Gastroesophageal sphincter (tissue), 4 donors: Measurements from ENCODE around the gene KCNJ11. TPM values are rescaled to one million over a fixed set of nuclear protein-coding genes. Genes with fewer than 3 reads are reported as not detected.

Source experiments
- ATAC-seq: fragments of 150-250 bp; one replicate; pipeline ENCODE4 v1.9.1; 2016; ENCODE audit warnings: mild to moderate bottlenecking, moderate library complexity
- H3K27ac ChIP-seq, 4 donors: fragments of 200-600 bp; sonication (generic) in 3 of 4; 1 replicate in 3 of 4; 2 replicates in 1 of 4; pipeline ENCODE4 v1.5.1; 2016 to 2019
- H3K27me3 ChIP-seq: fragments of 200-600 bp; sonication (generic); one replicate; pipeline ENCODE4 v1.5.1; 2019
- H3K36me3 ChIP-seq, 2 donors: fragments of 200-600 bp; sonication (generic); one replicate each; pipeline ENCODE4 v1.5.1; 2019; ENCODE audit warnings: control low read depth in 1 of 2
- H3K4me1 ChIP-seq, 3 donors: fragments of 200-600 bp; sonication (generic); 1 replicate in 2 of 3; 2 replicates in 1 of 3; pipeline ENCODE4 v1.5.1; 2016 to 2019; ENCODE audit warnings: control low read depth in 2 of 3
- H3K4me3 ChIP-seq, 2 donors: fragments of 200-600 bp; sonication (generic); one replicate each; pipeline ENCODE4 v1.5.1; 2019; ENCODE audit warnings: mild to moderate bottlenecking in 1 of 2, moderate library complexity in 1 of 2
- H3K9me3 ChIP-seq, 3 donors: fragments of 200-600 bp; sonication (generic); one replicate each; pipeline ENCODE4 v1.5.1; 2017 to 2019; ENCODE audit warnings: control low read depth in 2 of 3
- CTCF ChIP-seq, 4 experiments: fragments of 200-600 bp in 2 of 4; fragments of 450-650 bp in 2 of 4; sonication (generic) in 1 of 4; IDR thresholded peaks; one replicate each; pipeline ENCODE4 v1.5.1; 2017 to 2019; ENCODE audit warnings: antibody characterized with exemption in 4 of 4, mild to moderate bottlenecking in 2 of 4, moderate library complexity in 2 of 4
- EP300 ChIP-seq: sonication (generic); formaldehyde crosslinking; IDR thresholded peaks from one replicate; pipeline ENCODE4 v1.6.1; 2017; ENCODE audit warnings: antibody characterized with exemption, mild to moderate bottlenecking
- POLR2A ChIP-seq, 2 donors: fragments of 450-650 bp; IDR thresholded peaks; one replicate each; pipeline ENCODE4 v1.6.1; 2017; ENCODE audit warnings: antibody characterized with exemption in 2 of 2, mild to moderate bottlenecking in 2 of 2, moderate library complexity in 1 of 2
- POLR2AphosphoS5 ChIP-seq: sonication (generic); formaldehyde crosslinking; IDR thresholded peaks from one replicate; pipeline ENCODE4 v1.6.1; 2017; ENCODE audit warnings: antibody characterized with exemption
- WGBS, 2 donors: methylation state at CpG; one replicate each; pipeline ENCODE4 v1.1.5; 2018; ENCODE audit warnings: low coverage in 1 of 2; 5-methylcytosine and 5-hydroxymethylcytosine counted together
- total RNA-seq, 4 donors: library from RNA; depleted of rRNA; stranded (reverse); fragments of >200 nt; gene quantifications; one replicate each; pipeline ENCODE4 v1.1.0, GENCODE V29; 2016

The KCNJ11 gene
- total RNA-seq, 4 donors from 2014 or later, result 0.67 to 4.0 (median 2.8) TPM

GRCh38 chr11:17395978-17396377 lies 7.5 kb upstream of the KCNJ11 start:
- no peak overlapping the region for H3K4me3 ChIP-seq
- no peaks in the 10 kb centered on the region for H3K36me3 ChIP-seq
- no peaks in the 10 kb centered on the region for H3K9me3 ChIP-seq
- H3K4me1 ChIP-seq, result no peaks in the 10 kb centered on the region
- no peaks in the 10 kb centered on the region for H3K27me3 ChIP-seq
- WGBS, 2 donors, result 80% methylated on average over 1 of the region's 6 CpGs; no CpG with 5 or more reads in 1 of the 2 donors
- TF ChIP-seq POLR2AphosphoS5 (no peak), CTCF (IDR thresholded peaks at IDR 0.05) (no peak), EP300 (no peak), POLR2A (IDR thresholded peaks at IDR 0.05) (no peak)
- ATAC-seq, result no peak
- no peak overlapping the region for H3K27ac ChIP-seq

- H3K4me1 ChIP-seq, result no peaks in the 10 kb centered on the region
- ATAC-seq, result no peak
- TF ChIP-seq CTCF (IDR thresholded peaks at IDR 0.05) (no peak), POLR2A (IDR thresholded peaks at IDR 0.05) (no peak), POLR2AphosphoS5 (no peak), EP300 (no peak)
- H3K9me3 ChIP-seq, result no peaks in the 10 kb centered on the region
- 92% methylated on average over 2 of the region's 20 CpGs; no CpG with 5 or more reads in 1 of the 2 donors for WGBS, 2 donors
- H3K4me3 ChIP-seq, result no peak overlapping the region
- H3K27me3 ChIP-seq, result no peaks in the 10 kb centered on the region
- no peak overlapping the region for H3K27ac ChIP-seq
- H3K36me3 ChIP-seq, result no peaks in the 10 kb centered on the region
Measured at GRCh38 chr11:17395554-17395961, 7.1 kb upstream of the KCNJ11 start.

GRCh38 chr11:17394743-17395390 lies 6.4 kb upstream of the KCNJ11 start:
- Histone ChIP-seq H3K36me3 (no peaks in the 10 kb centered on the region), H3K4me1 (peaks cover 0 to 2% (median under 1%) of the 10 kb centered on the region in 3 donors), H3K4me3 (no peak overlapping the region), H3K9me3 (no peaks in the 10 kb centered on the region), H3K27ac (no peak overlapping the region), H3K27me3 (no peaks in the 10 kb centered on the region)
- no peak for ATAC-seq
- 100% methylated on average over 2 of the region's 10 CpGs; no CpG with 5 or more reads in 1 of the 2 donors for WGBS, 2 donors
- TF ChIP-seq CTCF (IDR thresholded peaks at IDR 0.05) (no peak), POLR2AphosphoS5 (no peak), EP300 (no peak), POLR2A (IDR thresholded peaks at IDR 0.05) (no peak)

- Histone ChIP-seq H3K27me3 (no peaks in the 10 kb centered on the region), H3K36me3 (no peaks in the 10 kb centered on the region), H3K9me3 (no peaks in the 10 kb centered on the region), H3K4me1 (peaks cover 0 to 15% (median 6%) of the 10 kb centered on the region in 3 donors), H3K27ac (no peak overlapping the region), H3K4me3 (no peak overlapping the region)
- TF ChIP-seq POLR2AphosphoS5, result no peak
- TF ChIP-seq EP300, result no peak
- TF ChIP-seq CTCF (IDR thresholded peaks at IDR 0.05), result no peak
- TF ChIP-seq POLR2A (IDR thresholded peaks at IDR 0.05), result no peak
- no peak for ATAC-seq
- 88 to 90% methylated on average over 2 to 3 of the region's 6 CpGs for WGBS, 2 donors
Measured at GRCh38 chr11:17393472-17393871, 5.0 kb upstream of the KCNJ11 start.

- no peak overlapping the region for H3K27ac ChIP-seq
- no peaks in the 10 kb centered on the region for H3K27me3 ChIP-seq
- H3K36me3 ChIP-seq, result no peaks in the 10 kb centered on the region
- TF ChIP-seq EP300 (no peak), CTCF (IDR thresholded peaks at IDR 0.05) (no peak), POLR2AphosphoS5 (no peak), POLR2A (IDR thresholded peaks at IDR 0.05) (no peak)
- peaks cover 0 to 17% (median 6%) of the 10 kb centered on the region in 3 donors for H3K4me1 ChIP-seq
- H3K4me3 ChIP-seq, result no peak overlapping the region
- ATAC-seq, result no peak
- no peaks in the 10 kb centered on the region for H3K9me3 ChIP-seq
- WGBS, 2 donors, result 100% methylated on average over 6 of the region's 14 CpGs; no CpG with 5 or more reads in 1 of the 2 donors
Measured at GRCh38 chr11:17392872-17393271, 4.4 kb upstream of the KCNJ11 start.
